ENCODE results near the gene NTRK1. TPM values are rescaled to one million over a fixed set of nuclear protein-coding genes. Genes with fewer than 3 reads are reported as not detected.

NTRK1 gene
- total and polyA plus RNA-seq, 8 donors, result 0.20 to 1.1 (median 0.49) TPM

- Histone ChIP-seq H3K4me1 (no peaks in the 10 kb centered on the region), H3K27me3 (peaks cover 0 to 3% (median 0%) of the 10 kb centered on the region in 4 donors), H3K4me3 (no peak overlapping the region), H3K36me3 (no peaks in the 10 kb centered on the region), H3K9me3 (no peaks in the 10 kb centered on the region), H3K27ac (no peak overlapping the region)
- FAIRE-seq (no peak), ATAC-seq (no peak), DNase-seq (peak in 1 of 6 donors; percentile 40)
- intact Hi-C loops (cut with DNase I), result no loop called here
- no peak for TF ChIP-seq CTCF (IDR thresholded peaks at IDR 0.05)
- 72 to 79% methylated on average over 14 of the region's 14 CpGs for WGBS, 2 donors
Observed at GRCh38 chr1:156897078-156897825, 36.6 kb downstream of the NTRK1 start.

GRCh38 chr1:156898161-156898566 lies 37.5 kb downstream of the NTRK1 start:
- H3K4me1 ChIP-seq, result no peaks in the 10 kb centered on the region
- peak in 3 of 4 donors; percentile 18 to 45 (median 34) for ATAC-seq
- H3K4me3 ChIP-seq, result no peak overlapping the region
- no peak for FAIRE-seq
- TF ChIP-seq CTCF (IDR thresholded peaks at IDR 0.05), result no peak
- 51 to 53% methylated on average over 10 to 13 of the region's 13 CpGs for whole genome bisulfite sequencing, 2 donors
- no peaks in the 10 kb centered on the region for H3K36me3 ChIP-seq
- H3K27me3 ChIP-seq, result peaks cover 0 to 3% (median 0%) of the 10 kb centered on the region in 4 donors
- peak overlapping the region in 1 of 4 donors; percentile 28 for H3K27ac ChIP-seq
- no peaks in the 10 kb centered on the region for H3K9me3 ChIP-seq
- intact Hi-C loops (cut with DNase I), result no loop called here
- peak in 1 of 6 donors; percentile 44 for DNase-seq

- no peak for FAIRE-seq
- Histone ChIP-seq H3K27me3 (no peaks in the 10 kb centered on the region), H3K36me3 (no peaks in the 10 kb centered on the region), H3K27ac (no peak overlapping the region), H3K4me3 (no peak overlapping the region), H3K9me3 (no peaks in the 10 kb centered on the region), H3K4me1 (no peaks in the 10 kb centered on the region)
- DNase-seq, result no peak
- no peak for ATAC-seq
- intact Hi-C loops (cut with DNase I), result no loop called here
- 68 to 71% methylated on average over 12 of the region's 12 CpGs for WGBS, 2 donors
- no peak for TF ChIP-seq CTCF (IDR thresholded peaks at IDR 0.05)
Observed at GRCh38 chr1:156898971-156899664, 38.5 kb downstream of the NTRK1 start.

- H3K4me3 ChIP-seq, result no peak overlapping the region
- 58 to 59% methylated on average over 12 of the region's 12 CpGs for WGBS, 2 donors
- no peaks in the 10 kb centered on the region for H3K27me3 ChIP-seq
- intact Hi-C loops (cut with DNase I), result no loop called here
- TF ChIP-seq CTCF (IDR thresholded peaks at IDR 0.05), result no peak
- H3K9me3 ChIP-seq, result no peaks in the 10 kb centered on the region
- peak in 1 of 6 donors; percentile 2 for DNase-seq
- no peaks in the 10 kb centered on the region for H3K36me3 ChIP-seq
- H3K4me1 ChIP-seq, result no peaks in the 10 kb centered on the region
- no peak for ATAC-seq
- no peak overlapping the region for H3K27ac ChIP-seq
- no peak for FAIRE-seq
Observed at GRCh38 chr1:156899956-156900718, 39.5 kb downstream of the NTRK1 start.

Data from pancreas (tissue), 10 donors.